Muscle of back (tissue), 11 donors: ENCODE data around the gene COPZ2. TPM values are rescaled to one million over a fixed set of nuclear protein-coding genes. Genes with fewer than 3 reads are reported as not detected.
A peak's percentile ranks its signal among the peaks of the same experiment; 100 is the strongest.
"Not testable (repeated sequence)": the region's sequence is repeated elsewhere in the genome, so short reads cannot be mapped to it uniquely, and the experiment has no call there.

Experiments used
- DNase-seq, 3 donors: peaks; one replicate each; pipeline versions ENCODE4 v3.0.0 to v3.0.0-alpha.2; 2013
- polyA plus RNA-seq, 10 donors: library from polyadenylated mRNA; unstranded; fragments of 120-200 nt; gene quantifications; one replicate each; pipeline ENCODE4 v1.2.1, GENCODE V29; 2013; ENCODE audit not compliant: insufficient read length in 10 of 10

COPZ2 gene
- polyA plus RNA-seq, 10 donors: 39.5 to 66.4 (median 45.7) TPM

GRCh38 chr17:47989159-47989558 is 48.4 kb downstream of the COPZ2 start:
- no peak for DNase-seq

DNA sequence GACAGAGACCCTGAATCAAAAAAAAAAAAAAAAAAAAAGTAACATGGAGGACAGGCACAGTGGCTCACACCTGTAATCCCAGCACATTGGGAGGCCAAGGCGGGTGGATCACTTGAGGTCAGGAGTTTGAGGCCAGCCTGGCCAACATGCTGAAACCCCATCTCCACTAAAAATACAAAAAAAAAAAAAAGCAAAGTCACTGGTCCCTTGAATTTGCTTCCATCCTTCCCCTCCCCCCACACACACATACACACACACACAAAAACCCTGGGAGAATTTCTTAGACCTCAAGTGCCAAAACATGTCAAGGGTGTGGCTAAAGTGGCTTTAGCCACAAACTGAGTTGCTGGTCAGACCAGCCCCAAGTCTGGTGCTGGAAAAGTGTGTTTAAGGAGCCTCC is 49.2 kb downstream of the COPZ2 start:
- not testable (repeated sequence) for DNase-seq

DNA sequence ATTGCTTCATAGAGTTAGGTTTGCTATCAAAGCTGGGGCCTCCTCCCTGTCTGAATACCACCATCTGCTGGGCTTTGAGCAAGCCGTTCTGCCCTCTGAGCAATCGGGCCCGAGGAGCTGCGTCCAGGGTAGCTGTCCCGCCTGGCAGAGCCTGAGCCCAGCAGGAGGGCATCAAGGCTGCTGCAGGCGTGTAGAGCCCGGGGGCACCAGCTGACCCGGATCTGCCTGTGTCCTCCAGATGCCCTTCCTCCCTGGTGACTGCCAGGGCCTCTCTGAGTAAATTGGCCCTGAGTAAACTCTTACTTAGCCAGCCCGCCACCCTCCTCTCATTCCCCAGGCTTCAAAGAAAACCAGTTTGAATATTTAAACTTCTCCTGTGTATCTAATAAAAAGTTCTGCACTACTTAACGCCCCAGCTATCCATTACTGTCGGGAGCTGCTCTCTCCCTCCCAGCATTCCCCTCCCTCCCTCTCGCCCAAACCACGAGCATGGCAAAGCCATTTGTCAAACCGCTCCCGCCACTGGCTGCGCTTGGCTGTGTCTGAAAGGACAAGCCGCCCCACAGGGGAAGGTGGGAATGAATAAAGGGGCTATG is 50.3 kb downstream of the COPZ2 start:
- DNase-seq: peak in 1 of 3 donors; percentile 26

DNA sequence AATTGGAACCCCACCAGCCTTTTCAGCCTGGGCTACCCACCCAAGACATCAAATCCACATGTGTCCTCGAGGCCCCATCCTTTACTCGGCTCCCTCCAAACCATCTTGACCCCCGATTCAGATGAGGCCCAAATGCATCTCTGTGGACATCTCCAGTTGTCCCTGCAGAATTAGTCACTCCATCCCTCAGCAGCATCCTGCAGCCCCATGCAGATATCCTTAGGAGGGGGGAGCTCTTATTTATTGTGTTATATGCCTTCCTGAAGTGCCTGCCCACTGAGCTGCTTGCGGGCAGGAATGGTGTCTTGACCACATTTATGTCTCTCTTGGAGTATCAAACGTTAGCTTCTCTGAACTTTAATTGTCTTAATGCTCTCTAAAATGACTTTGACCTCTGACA is 51.1 kb downstream of the COPZ2 start:
- no peak for DNase-seq

DNA sequence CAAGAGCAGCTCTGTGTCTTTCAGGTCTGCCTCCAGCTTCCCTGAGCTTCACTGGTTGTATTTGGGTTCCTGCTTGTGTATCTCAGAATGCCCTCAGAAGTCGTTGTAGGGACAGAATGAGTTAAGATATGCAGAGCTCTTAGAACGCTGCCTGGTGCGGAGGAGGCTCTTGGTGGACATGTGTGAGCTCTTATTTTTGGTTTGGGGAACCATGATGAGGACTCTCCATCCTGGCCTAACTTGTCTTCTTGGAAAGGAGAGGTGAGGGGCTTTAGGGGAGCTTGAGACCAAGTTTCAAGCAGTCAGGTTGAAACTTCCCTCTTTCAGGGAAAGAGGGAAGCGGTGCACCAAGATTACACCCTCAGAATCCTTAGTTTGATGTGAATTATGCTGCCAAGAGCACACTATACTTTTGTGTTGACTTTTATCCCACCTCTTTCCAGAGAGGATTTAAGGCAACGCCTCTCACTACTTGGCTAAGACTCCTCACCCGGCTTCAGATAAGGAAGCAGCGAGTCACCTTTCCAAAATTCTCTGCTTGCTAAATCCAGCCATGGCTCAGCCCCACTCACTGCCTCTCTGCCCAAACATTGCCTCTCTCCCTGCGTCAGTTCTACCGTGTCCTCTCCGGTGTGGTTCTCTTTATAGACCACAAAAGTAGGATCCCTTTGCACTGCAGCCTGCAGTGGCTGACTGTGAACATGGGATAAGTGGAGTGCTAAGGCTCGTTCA is 53.9 kb downstream of the COPZ2 start:
- no peak for DNase-seq

GRCh38 chr17:47982645-47983390 is 54.8 kb downstream of the COPZ2 start:
- no peak for DNase-seq

DNA sequence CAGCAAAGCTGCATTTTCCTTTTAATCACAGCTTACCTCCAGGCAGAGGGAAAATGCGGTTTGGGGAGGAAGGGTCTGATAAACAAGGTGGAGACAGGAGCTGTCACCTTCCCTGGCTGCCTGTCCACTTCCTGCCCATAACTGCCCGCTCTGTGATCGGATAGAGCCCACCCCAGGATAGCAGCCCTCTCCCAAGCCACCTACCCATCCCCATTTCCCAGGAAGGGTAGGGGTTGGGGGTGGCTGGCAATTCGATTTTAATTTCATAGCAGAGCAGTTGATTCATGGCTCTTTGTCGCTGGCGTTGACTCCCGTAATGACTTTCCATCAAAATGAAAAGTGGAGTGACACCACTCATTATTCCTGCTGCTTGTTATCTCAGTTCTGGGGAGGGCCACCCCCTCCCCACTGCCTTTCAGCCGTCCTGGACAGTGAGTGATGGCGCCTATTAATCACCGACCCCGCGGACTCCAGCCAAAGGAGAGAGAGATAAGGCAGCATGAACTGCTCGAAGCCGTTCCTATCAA is 55.4 kb downstream of the COPZ2 start:
- no peak for DNase-seq

DNA sequence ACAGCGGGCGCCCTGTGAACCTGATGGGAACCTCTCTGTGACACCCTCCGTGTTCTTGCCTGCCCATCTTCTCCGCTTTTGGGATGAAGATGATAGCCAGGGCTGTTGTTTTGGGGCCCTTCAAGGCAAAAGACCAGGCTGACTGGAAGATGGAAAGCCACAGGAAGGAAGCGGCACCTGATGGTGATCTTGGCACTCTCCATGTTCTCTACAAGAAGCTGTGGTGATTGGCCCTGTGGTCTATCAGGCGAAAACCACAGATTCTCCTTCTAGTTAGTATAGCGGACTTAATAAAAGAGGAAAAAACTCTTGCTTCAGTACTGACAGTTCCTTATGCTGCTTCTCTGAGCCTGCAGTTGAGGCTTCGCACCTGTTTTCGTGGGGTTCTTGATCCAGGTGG is 56.1 kb downstream of the COPZ2 start:
- DNase-seq: no peak

DNA sequence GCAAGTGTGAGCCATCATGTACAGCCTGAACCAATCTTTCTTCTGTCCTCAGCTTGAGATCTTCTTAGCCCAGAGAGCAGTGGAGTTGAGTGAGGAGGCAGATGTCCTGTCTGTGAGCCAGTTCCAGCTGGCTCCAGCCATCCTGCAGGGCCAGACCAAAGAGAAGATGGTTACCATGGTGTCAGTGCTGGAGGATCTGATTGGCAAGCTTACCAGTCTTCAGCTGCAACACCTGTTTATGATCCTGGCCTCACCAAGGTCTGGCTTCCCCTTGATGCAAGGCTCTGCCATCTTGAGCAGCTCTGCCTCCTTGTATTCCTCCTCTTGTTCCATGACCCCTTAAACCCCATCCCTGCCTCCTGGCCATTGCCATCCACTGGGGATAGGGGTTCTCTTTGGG is 57.1 kb downstream of the COPZ2 start:
- DNase-seq: no peak

GRCh38 chr17:47978324-47978723 is 59.3 kb downstream of the COPZ2 start:
- peak; percentile 30 to 76 (median 50) for DNase-seq

Other genes with a start within 250 kb of the COPZ2 start
- 10 to 100 TPM in 5 of 10 donors, 1 to 10 TPM in 5; 7.2 to 16.5 (median 10.0) TPM for gene OSBPL7, start 216.0 kb downstream of the COPZ2 start, polyA plus RNA-seq
- 10 to 100 TPM; 42.9 to 58.5 (median 52.7) TPM for gene MRPL10, start 206.3 kb downstream of the COPZ2 start, polyA plus RNA-seq
- 1 to 10 TPM in 3 of 10 donors, under 1 TPM in 7; 0.49 to 1.4 (median 0.88) TPM for gene LRRC46, start 206.1 kb downstream of the COPZ2 start, polyA plus RNA-seq
- 10 to 100 TPM; 15.2 to 36.0 (median 21.0) TPM for gene SCRN2, start 196.5 kb downstream of the COPZ2 start, polyA plus RNA-seq
- 1 to 10 TPM in 8 of 10 donors, under 1 TPM in 2; 0.77 to 4.0 (median 1.4) TPM for gene SP6, start 186.6 kb downstream of the COPZ2 start, polyA plus RNA-seq
- gene SP2, start 141.6 kb downstream of the COPZ2 start, polyA plus RNA-seq: 10 to 100 TPM; 12.3 to 18.3 (median 14.7) TPM
- 10 to 100 TPM in 3 of 10 donors, 1 to 10 TPM in 7; 7.6 to 13.7 (median 9.3) TPM for gene PNPO, start 96.2 kb downstream of the COPZ2 start, polyA plus RNA-seq
- gene PRR15L, start 79.9 kb downstream of the COPZ2 start, polyA plus RNA-seq: under 1 TPM in 5 of 10 donors, not detected in 5; 0.14 to 0.42 (median 0.26) TPM
- 100 to 1,000 TPM in 1 of 10 donors, 10 to 100 TPM in 9; 55.6 to 131 (median 75.1) TPM for gene CDK5RAP3, start 66.7 kb downstream of the COPZ2 start, polyA plus RNA-seq
- gene NFE2L1, start 10.6 kb upstream of the COPZ2 start, polyA plus RNA-seq: 100 to 1,000 TPM; 192 to 305 (median 259) TPM
- gene CBX1, start 63.7 kb upstream of the COPZ2 start, polyA plus RNA-seq: 100 to 1,000 TPM in 1 of 10 donors, 10 to 100 TPM in 9; 75.5 to 124 (median 86.6) TPM
- gene SNX11, start 70.0 kb upstream of the COPZ2 start, polyA plus RNA-seq: 10 to 100 TPM in 9 of 10 donors, 1 to 10 TPM in 1; 9.0 to 11.7 (median 11.0) TPM